ENCODE data around the gene ULK3. TPM values are rescaled to one million over a fixed set of nuclear protein-coding genes. Genes with fewer than 3 reads are reported as not detected.

Gene ULK3
- total RNA-seq, 2 experiments from 2014 or later, result 37.8 to 38.9 TPM

DNA sequence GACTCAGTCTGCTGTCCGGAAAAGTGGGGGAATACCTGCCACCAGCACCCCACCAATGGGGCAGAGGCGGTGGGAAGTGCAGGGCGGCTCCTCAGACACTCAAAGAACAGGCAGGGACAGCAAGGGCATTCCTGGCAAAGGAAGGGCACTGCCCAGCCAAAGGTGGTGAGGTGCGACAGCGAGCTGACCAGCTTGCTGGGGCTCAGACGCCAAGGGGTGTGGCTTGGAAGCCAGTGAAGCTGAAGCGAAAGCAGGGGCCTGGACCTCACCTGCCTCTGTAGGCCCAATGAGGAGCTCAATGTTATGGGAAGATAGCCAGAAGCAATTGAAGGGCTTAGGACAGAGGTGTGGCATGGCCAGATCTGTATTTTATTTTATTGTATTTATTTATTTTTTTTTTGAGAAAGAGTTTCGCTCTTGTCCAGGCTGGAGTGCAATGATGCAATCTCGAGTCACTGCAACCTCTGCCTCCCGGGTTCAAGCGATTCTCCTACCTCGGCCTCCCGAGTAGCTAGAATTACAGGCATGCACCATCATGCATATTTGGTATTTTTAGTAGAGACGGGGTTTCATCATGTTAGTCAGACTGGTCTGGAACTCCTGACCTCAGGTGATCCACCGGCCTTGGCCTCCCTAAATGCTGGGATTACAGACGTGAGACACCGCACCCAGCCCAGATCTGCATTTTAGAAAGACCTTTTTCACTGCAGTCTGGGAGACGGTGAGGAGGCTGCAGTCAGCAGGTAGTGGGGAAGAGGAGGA lies 34.7 kb downstream of the ULK3 start:
- peaks cover 30% of the 10 kb centered on the region for H3K4me1 Mint-ChIP-seq (ENCODE audit: low read depth)
- H3K27ac Mint-ChIP-seq, result peak overlapping the region; percentile 75
- no peaks in the 10 kb centered on the region for H3K9me3 Mint-ChIP-seq
- intact Hi-C loops (cut with DNase I, micrococcal nuclease), result no loop called here
- Histone ChIP-seq H3K4me3 (ENCODE audit: low read length) (no peak overlapping the region), H3K27ac (ENCODE audit: low read depth in 1 of 2, low read length in 2 of 2) (peak overlapping the region in 1 of 2 donors; percentile 50), H3K36me3 (ENCODE audit: insufficient read depth, low read length) (peaks cover 9% of the 10 kb centered on the region), H3K9me3 (ENCODE audit: control insufficient read depth in 1 of 2, insufficient read depth in 1 of 2, low read length in 2 of 2) (no peaks in the 10 kb centered on the region), H3K27me3 (ENCODE audit: control insufficient read depth in 1 of 2, insufficient read depth in 2 of 2, low read length in 2 of 2) (no peaks in the 10 kb centered on the region), H3K4me1 (ENCODE audit: insufficient read depth, low read length) (peaks cover 33% of the 10 kb centered on the region)
- POLR2A ChIA-PET, result interaction anchor here (1.2 to 33.5 kb wide), 3 partner anchors 29 to 93 kb away, joined by 5 to 925 read pairs (median 6); partner anchors contain the start of gene CSK
- peaks cover 9% of the 10 kb centered on the region for H3K36me3 Mint-ChIP-seq (ENCODE audit: low read depth)
- H3K27me3 Mint-ChIP-seq, result no peaks in the 10 kb centered on the region
- DNase-seq (no peak), ATAC-seq (ENCODE audit: poor library complexity) (no peak)
- H3K4me3 Mint-ChIP-seq, result no peak overlapping the region
- TF ChIP-seq, protein P1, sequence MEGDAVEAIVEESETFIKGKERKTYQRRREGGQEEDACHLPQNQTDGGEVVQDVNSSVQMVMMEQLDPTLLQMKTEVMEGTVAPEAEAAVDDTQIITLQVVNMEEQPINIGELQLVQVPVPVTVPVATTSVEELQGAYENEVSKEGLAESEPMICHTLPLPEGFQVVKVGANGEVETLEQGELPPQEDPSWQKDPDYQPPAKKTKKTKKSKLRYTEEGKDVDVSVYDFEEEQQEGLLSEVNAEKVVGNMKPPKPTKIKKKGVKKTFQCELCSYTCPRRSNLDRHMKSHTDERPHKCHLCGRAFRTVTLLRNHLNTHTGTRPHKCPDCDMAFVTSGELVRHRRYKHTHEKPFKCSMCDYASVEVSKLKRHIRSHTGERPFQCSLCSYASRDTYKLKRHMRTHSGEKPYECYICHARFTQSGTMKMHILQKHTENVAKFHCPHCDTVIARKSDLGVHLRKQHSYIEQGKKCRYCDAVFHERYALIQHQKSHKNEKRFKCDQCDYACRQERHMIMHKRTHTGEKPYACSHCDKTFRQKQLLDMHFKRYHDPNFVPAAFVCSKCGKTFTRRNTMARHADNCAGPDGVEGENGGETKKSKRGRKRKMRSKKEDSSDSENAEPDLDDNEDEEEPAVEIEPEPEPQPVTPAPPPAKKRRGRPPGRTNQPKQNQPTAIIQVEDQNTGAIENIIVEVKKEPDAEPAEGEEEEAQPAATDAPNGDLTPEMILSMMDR (IDR thresholded peaks at IDR 0.05), result no peak
- CTCF ChIA-PET, result interaction anchor here (1.5 kb wide), 1 partner anchor 21 kb away, joined by 4 read pairs; no protein-coding TSS in a partner anchor

DNA sequence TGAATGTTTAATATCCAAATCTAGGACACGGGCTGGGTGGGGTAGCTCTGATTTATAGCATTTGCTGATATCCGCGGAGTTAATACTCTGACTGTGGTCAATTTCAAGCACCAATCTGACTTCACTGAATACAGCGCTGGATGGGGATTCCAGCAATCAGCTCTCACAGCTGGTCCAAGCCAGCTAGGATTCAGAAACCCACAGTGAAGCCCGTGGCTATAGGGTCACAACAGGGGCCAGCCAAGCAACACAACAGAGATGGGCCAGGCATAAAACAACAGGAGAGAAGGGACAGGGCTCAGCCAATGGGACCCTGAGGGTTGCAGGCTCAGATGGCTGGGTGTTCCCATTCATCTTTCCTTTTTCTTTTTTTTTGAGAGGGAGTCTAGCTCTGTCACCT lies 35.7 kb downstream of the ULK3 start:
- Histone ChIP-seq H3K27me3 (ENCODE audit: control insufficient read depth in 1 of 2, insufficient read depth in 2 of 2, low read length in 2 of 2) (no peaks in the 10 kb centered on the region), H3K36me3 (ENCODE audit: insufficient read depth, low read length) (peaks cover 18% of the 10 kb centered on the region), H3K9me3 (ENCODE audit: control insufficient read depth in 1 of 2, insufficient read depth in 1 of 2, low read length in 2 of 2) (no peaks in the 10 kb centered on the region), H3K4me3 (ENCODE audit: low read length) (no peak overlapping the region), H3K4me1 (ENCODE audit: insufficient read depth, low read length) (peaks cover 33% of the 10 kb centered on the region), H3K27ac (ENCODE audit: low read depth in 1 of 2, low read length in 2 of 2) (peak overlapping the region; percentile 22 to 41)
- POLR2A ChIA-PET, result interaction anchor here (1.4 to 33.5 kb wide), 2 partner anchors 28 to 38 kb away, joined by 6 to 925 read pairs; partner anchors contain the start of gene CSK
- TF ChIP-seq, protein P1 (IDR thresholded peaks at IDR 0.05), result no peak
- ATAC-seq (ENCODE audit: poor library complexity) (no peak), DNase-seq (no peak)
- H3K36me3 Mint-ChIP-seq (ENCODE audit: low read depth), result peaks cover 16% of the 10 kb centered on the region
- intact Hi-C loops (cut with DNase I, micrococcal nuclease), result no loop called here
- H3K27me3 Mint-ChIP-seq, result no peaks in the 10 kb centered on the region
- H3K9me3 Mint-ChIP-seq, result no peaks in the 10 kb centered on the region
- CTCF ChIA-PET, result interaction anchor here (1.2 kb wide), 1 partner anchor 36 kb away, joined by 3 read pairs; no protein-coding TSS in a partner anchor
- no peak overlapping the region for H3K4me3 Mint-ChIP-seq
- peaks cover 30% of the 10 kb centered on the region for H3K4me1 Mint-ChIP-seq (ENCODE audit: low read depth)
- peak overlapping the region; percentile 63 for H3K27ac Mint-ChIP-seq

DNA sequence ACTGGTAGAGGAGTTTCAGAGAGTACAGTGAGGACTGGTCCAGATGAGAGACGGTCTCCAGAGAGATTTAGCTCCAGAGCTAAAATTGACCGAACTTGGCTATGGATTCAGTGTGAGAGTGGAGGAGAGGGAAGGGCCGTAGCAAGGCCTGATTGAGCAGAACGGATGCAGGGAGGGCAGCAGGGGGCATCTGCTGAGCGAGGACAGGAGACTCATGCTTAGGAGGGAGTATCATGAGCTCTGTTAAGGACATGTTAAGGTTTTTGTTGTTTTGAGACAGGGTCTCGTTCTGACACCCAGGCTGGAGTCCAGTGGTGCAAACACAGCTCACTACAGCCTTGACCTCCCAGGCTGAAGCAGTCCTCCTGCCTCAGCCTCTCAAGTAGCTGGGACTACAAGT lies 38.0 kb downstream of the ULK3 start:
- H3K4me1 ChIP-seq (ENCODE audit: insufficient read depth, low read length), result peaks cover 44% of the 10 kb centered on the region
- Mint-ChIP-seq H3K27me3 (no peaks in the 10 kb centered on the region), H3K4me3 (no peak overlapping the region), H3K36me3 (ENCODE audit: low read depth) (peaks cover 40% of the 10 kb centered on the region), H3K27ac (peak overlapping the region; percentile 58), H3K4me1 (ENCODE audit: low read depth) (peaks cover 35% of the 10 kb centered on the region), H3K9me3 (no peaks in the 10 kb centered on the region)
- no peaks in the 10 kb centered on the region for H3K27me3 ChIP-seq (ENCODE audit: control insufficient read depth in 1 of 2, insufficient read depth in 2 of 2, low read length in 2 of 2)
- no peak for ATAC-seq (ENCODE audit: poor library complexity)
- CTCF ChIA-PET, result interaction anchor here (0.7 to 2.8 kb wide), 8 partner anchors 12 to 183 kb away, joined by 3 to 12 read pairs (median 4); no protein-coding TSS in a partner anchor
- peaks cover 42% of the 10 kb centered on the region for H3K36me3 ChIP-seq (ENCODE audit: insufficient read depth, low read length)
- no peaks in the 10 kb centered on the region for H3K9me3 ChIP-seq (ENCODE audit: control insufficient read depth in 1 of 2, insufficient read depth in 1 of 2, low read length in 2 of 2)
- TF ChIP-seq, protein P1 (IDR thresholded peaks at IDR 0.05), result no peak
- no peak for DNase-seq
- POLR2A ChIA-PET, result interaction anchor here (0.9 to 33.5 kb wide), 3 partner anchors 14 to 173 kb away, joined by 3 to 925 read pairs (median 6); partner anchors contain the start of gene CSK
- no peak overlapping the region for H3K4me3 ChIP-seq (ENCODE audit: low read length)
- no peak overlapping the region for H3K27ac ChIP-seq (ENCODE audit: low read depth in 1 of 2, low read length in 2 of 2)
- intact Hi-C loops (cut with DNase I, micrococcal nuclease), result loop anchor here in 1 of 2 experiments (5.0 kb wide), 1 partner anchor 32 kb away; no protein-coding TSS in a partner anchor

Measured in CD4-positive, alpha-beta T cell (primary cell).